Measurements from ENCODE around the gene KDM4B.

KDM4B gene

GRCh38 chr19:5104871-5105351 lies 136.0 kb downstream of the KDM4B start:
- no peak for DNase-seq (ENCODE audit: low read depth in 2 of 2)

GRCh38 chr19:5106191-5106726 lies 137.3 kb downstream of the KDM4B start:
- no peak for DNase-seq (ENCODE audit: low read depth in 2 of 2)

DNA sequence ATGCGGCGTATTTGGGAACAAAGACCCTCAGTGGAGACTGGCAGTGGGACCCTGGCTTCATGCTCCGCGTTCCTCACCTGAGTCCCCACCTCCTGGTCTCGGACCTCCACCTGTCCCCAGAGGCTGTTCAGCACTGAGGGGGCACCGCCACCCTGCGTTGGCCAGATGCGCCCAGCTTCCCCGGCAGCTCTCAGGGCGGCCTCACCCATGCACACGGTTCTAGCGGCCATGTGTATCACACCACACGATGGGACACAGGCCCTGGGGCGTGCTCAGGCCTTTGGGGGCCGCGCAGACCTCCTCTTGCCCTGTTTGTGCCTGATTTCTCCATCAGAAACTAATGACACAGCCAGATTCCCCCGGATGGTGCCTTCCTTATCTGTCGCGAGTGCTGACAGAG lies 138.1 kb downstream of the KDM4B start:
- DNase-seq (ENCODE audit: low read depth in 2 of 2) = no peak

DNA sequence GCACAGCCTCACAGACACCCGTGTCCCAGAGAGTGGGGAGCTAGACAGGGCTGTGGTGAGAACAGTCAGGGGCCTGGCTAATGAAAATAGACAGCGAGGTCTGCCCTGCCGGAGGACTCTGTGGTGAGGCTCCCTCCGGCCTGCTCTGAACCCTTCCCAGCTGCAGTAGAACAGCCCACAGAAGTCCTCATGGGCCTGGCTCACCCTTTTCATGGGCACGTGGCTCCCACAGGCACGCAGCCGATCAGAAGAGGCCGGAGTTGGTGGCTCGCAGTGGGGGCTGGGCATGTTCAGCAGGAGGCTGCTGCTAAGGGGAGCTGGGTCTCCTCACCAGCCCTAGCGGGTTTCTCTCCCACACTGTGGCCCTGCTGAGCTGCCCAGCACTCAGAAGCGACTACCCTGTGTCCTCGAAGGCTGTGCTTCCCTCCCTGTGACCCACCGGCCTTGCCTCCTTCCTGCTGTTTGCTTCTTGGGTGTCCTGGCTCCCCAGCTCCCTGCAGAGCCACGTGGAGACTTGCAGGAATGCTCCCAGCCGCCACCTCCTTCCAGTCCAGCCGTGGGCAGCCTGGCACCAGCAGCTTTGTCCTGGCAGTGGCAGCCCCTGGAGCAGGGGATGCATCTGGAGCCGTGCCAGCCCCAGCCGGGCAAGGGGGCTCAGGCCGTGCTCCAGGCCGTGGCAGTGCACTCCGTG lies 138.7 kb downstream of the KDM4B start:
- no peak for DNase-seq (ENCODE audit: low read depth in 2 of 2)

DNA sequence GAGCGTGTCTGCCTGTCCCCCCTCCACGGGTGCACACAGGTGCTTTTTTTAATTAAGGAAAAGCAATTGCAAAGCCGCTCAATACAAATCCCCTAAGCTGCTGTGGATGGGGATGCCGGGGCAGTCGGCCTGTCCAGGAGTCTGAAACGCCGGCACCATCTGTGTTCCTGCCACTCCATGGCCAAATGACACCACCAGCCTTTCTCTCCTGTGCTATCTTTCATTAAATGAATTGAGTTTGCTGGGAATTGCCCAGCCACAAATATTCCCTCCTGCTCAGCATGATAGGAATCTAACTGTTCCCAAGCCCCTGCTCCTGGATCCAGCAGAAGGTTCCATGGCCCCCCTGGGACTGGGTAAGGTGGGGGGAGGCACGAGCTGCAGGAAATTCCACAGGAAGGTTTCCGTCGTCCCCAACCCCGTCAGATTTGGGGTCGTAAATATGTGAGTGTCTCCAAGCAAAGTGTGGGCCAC lies 139.2 kb downstream of the KDM4B start:
- no peak for DNase-seq (ENCODE audit: low read depth in 2 of 2)

DNA sequence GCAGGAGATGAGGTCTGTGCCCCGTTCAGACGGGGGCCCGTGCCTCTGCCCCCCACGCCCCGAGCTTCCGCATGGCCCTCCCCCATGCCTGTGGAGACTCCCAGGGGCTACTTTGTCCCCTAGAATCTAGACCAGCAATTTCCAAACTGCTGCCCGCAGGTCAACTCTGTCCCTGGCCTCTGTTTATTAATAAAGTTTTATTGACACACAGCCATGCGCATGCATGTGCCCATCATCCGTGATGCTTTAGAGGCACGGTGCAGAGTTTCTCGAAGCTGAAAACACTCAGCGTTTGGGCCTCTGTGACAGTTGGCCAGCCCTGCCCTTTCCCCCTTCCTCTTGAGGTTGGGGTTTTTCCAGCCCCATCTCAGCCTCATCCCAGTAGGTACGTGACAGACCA lies 140.0 kb downstream of the KDM4B start:
- no peak for DNase-seq (ENCODE audit: low read depth in 2 of 2)

DNA sequence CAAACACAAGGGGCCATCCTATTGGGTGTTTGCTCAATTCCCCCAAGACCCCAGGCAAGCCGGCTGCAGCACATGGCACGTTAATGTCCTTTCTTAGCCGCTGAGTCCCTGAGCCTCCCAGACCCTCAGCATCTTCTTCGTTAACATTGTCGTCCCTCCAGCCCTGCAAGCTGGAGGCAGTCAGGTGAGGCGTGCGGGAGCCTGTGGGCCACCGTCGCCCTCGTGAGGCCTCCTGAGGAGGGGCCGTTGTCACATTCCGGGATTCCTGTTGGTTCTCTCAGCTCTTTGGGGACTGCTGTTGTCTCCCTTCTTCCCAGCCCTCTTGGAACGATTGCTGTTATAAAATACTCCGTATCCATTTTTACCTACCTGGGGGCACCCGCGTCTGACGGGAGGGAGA lies 140.6 kb downstream of the KDM4B start:
- no peak for DNase-seq (ENCODE audit: low read depth in 2 of 2)

- no peak for DNase-seq (ENCODE audit: low read depth in 2 of 2)
Measured at GRCh38 chr19:5110546-5110945, 141.6 kb downstream of the KDM4B start.

DNA sequence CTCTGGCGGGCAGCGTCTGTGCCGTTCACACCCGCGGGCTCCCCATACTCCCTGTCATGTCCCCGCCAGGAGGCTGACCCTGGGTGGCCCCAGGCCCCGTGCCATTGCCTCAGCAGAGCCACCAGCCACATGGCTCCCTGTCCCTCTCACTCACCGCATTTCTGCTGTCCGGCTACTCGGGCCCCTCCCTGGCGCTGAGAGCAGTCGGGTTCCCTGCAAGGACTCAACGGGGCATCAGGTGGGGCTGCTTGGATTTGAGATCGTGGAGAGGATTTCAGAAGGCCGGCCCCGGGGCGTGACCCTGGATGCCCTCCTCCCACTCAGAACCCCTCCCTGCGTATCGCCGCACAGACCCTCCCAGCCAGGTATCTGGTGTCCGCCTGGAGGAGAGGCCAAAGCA lies 142.1 kb downstream of the KDM4B start:
- no peak for DNase-seq (ENCODE audit: low read depth in 2 of 2)

- no peak for DNase-seq (ENCODE audit: low read depth in 2 of 2)
Measured at GRCh38 chr19:5112175-5112574, 143.3 kb downstream of the KDM4B start.

DNA sequence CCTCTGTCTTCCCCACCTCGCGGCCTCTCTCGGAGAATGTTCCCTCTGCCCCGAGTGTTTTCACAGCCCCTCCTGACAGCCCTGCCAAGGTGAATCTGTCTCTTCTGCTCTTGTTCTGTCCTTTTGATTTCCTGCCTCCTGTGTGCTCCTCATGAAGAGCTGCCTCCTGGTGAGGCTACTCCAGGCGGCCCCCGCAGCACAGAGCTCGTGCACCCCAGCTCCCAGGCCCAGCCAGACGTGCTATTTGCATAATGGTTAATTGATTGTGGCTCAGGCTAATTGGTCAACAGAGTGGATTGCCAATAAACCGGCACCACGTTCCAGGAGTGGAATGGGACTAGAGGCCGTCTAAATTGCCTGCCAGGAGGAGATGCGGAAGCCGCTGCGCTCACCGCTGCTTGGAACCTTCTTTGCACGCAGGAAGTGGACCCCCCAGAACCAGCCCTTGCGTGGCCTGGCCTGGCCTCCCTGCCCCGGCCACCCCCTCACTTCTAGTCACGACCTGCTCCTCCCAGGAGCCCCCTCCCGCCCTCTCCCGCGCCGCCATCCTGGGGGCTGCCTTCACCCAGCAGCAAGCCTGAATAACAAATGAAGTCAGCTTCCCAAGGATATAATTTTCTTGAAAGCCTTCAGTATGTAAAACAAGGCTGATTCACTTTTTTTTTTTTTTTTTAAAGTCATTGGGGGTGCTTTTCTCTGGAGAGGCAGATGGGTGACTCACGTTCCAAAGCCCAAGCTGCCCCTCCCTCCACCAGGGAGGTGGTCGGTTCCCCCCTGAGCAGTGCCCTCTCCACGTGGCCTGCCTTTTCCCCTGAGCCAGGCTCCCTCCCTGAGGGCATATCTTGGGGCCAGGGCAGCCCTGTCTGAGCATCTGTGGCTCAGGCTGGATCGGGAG lies 144.0 kb downstream of the KDM4B start:
- DNase-seq (ENCODE audit: low read depth in 2 of 2) = no peak

GRCh38 chr19:5113633-5114586 lies 145.0 kb downstream of the KDM4B start:
- no peak for DNase-seq (ENCODE audit: low read depth in 2 of 2)

DNA sequence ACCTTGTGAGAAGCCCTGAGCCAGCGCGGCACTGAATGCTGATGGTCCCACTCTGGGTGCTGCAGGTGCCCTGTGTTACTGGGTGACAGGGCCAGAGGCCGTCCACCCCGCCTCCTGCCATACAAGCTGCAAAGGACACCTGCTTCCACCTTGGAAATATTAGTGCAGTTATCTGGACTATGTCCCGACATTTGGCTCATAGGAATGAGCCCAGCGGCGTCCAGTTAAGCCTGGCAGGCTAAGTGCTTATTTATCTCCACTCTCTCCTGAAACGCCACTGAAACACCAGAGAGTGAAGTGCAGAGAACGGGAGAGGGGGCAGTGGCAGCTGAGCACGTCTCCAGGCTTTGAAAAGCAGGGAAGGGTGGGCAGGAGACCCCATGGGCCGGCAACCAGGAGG lies 145.8 kb downstream of the KDM4B start:
- DNase-seq (ENCODE audit: low read depth in 2 of 2) = no peak

- DNase-seq (ENCODE audit: low read depth in 2 of 2) = no peak
Measured at GRCh38 chr19:5115351-5115750, 146.4 kb downstream of the KDM4B start.

DNA sequence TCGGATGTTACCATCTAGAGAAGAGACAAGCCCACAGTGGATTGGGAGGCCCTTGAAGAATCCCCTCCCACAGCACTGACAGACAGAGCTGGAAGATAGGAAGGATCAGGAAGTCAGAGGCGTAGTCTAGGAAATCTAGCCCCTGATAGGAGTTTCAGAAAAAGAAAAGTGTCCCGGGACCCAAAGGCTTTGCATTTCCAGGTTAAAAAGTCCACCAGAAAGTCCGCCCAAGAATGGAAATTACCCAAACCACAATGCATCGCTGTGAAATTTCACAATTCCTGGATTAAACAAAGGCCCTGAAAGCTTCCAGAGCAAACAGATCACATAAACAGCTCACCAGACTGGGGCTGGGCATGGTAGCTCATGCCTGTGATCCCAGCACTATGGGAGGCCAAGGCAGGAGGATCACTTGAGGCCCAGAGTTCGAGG lies 146.9 kb downstream of the KDM4B start:
- no peak for DNase-seq (ENCODE audit: low read depth in 2 of 2)

DNA sequence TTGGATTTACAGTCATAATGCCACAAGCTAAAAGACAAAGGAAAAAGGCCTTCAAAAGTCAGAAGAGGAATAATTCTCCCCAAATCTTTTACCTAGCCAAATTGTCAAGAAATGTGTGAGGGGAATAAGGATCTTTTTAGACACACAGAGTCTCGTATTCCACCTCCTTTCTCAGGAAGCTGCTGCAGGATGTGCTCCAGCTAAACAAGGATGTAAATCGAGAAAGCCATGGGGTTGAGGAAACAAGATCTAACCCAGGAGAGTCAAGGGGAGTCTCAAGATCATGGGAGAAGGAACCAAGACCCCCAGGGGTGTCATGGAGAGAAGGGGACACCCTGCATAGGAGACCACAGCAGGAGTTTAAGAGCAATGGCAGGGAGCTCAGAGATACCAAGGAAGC lies 147.4 kb downstream of the KDM4B start:
- DNase-seq (ENCODE audit: low read depth in 2 of 2) = no peak

DNA sequence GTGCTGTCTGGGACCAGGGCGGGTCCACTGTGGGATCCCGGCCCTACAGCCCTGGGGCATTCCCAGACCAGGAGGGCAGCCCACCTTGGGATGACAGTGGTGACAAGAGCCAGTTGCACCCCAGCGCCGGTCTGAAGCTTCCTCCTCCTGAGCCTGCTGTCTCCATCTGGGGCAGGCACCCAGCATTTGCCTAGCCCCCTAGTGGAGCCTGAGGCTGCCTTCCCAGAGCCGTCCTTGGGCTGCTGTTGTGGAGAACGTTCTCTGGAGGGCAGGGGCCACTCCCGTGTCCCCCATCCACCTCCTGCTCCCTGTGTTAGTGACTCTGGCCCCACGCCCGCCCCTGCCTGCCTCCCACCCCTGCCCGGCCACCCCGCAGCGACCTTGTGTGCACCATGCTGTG lies 148.5 kb downstream of the KDM4B start:
- DNase-seq (ENCODE audit: low read depth in 2 of 2) = no peak

DNA sequence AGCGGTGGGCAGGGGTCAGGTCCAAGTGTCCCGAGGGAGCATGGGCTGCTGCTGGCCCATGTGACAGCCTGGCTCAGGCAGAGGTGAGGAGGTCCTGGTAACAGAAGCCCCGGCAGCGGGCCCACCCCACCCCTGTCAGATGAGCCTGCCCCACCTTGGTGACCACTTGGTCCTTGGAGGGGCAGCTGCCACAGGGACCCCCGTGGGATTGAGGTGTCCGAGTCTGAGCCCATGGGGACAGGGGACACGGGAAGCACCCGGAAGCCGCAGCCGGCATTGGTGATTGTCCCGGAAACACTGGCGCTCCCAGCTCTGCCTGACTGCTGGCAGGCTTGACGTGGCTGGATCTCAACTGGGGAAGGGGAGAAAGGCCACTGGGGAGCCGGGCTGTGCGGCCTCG lies 149.1 kb downstream of the KDM4B start:
- DNase-seq (ENCODE audit: low read depth in 2 of 2) = no peak

DNA sequence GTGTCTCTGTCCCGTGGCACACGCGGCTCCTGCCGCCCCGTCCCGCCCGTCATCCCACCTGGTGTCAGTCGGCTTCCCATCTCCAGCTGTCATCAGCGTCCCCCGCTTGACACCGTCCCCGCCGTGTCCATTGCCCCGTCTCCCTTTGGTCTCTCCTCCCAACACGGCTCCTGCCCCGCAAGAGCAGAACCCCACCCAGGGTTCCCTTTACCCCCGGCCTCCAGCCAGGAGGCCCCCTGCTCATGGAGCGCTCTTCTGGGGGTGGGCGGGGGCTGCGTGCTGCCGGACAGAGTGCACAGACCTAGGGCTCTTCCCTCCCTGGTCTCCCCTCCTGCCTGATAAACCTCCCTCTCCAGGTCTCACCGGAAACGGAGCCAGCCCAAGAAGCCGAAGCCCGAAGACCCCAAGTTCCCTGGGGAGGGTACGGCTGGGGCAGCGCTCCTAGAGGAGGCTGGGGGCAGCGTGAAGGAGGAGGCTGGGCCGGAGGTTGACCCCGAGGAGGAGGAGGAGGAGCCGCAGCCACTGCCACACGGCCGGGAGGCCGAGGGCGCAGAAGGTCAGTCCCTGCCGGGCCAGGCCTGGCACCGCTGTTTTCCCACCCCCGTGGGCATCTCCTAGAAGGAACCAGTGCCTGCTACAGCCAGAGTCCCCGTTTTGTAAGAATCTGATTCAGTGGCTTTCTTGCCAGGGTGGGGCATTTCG lies 150.5 kb downstream of the KDM4B start:
- no peak for DNase-seq (ENCODE audit: low read depth in 2 of 2)

- DNase-seq (ENCODE audit: low read depth in 2 of 2) = no peak
Measured at GRCh38 chr19:5120321-5120720, 151.4 kb downstream of the KDM4B start.

GRCh38 chr19:5120833-5121232 lies 151.9 kb downstream of the KDM4B start:
- DNase-seq (ENCODE audit: low read depth in 2 of 2) = no peak
